A673 (cell line): ENCODE measurements around the gene NFIC. TPM values are rescaled to one million over a fixed set of nuclear protein-coding genes. Genes with fewer than 3 reads are reported as not detected.

Experiments
- BruUV-seq: library from RNA; stranded (reverse); fragments of 400-500 nt; replicated peaks from 2 replicates; lab custom pipeline; 2021; lab: Mats Ljungman, UMichigan
- CTCF ChIA-PET: fragments of 300-600 bp; sonication (Branson Sonifier 250); formaldehyde crosslinking; loops from one replicate; lab custom pipeline; 2022; ENCODE audit warnings: antibody characterized with exemption; lab: Charles Lee
- POLR2A ChIA-PET: fragments of 300-600 bp; sonication (Branson Sonifier 250); formaldehyde crosslinking; loops from one replicate; lab custom pipeline; 2022; ENCODE audit warnings: antibody characterized with exemption; ENCODE audit not compliant: low non-redundant PET; lab: Charles Lee
- DNase-seq: peaks from one replicate; pipeline ENCODE4 v3.0.0-alpha.2; 2015; ENCODE audit warnings: low spot score
- H3K27ac ChIP-seq: fragments of 200-600 bp; sonication (generic); 2 replicates; pipeline ENCODE4 v1.5.1; 2016; ENCODE audit warnings: mixed run types, low read depth, mild to moderate bottlenecking, mixed read lengths, antibody characterized with exemption, low read length; ENCODE audit not compliant: poor library complexity, severe bottlenecking
- H3K27me3 ChIP-seq: fragments of 200-600 bp; sonication (generic); replicated peaks from 2 replicates; pipeline ENCODE4 v1.6.1; 2017; ENCODE audit warnings: mixed run types, low read depth, mild to moderate bottlenecking, mixed read lengths, antibody characterized with exemption, low read length; ENCODE audit not compliant: insufficient read depth, poor library complexity
- H3K36me3 ChIP-seq: fragments of 200-600 bp; sonication (generic); 2 replicates; pipeline ENCODE4 v1.6.1; 2016; ENCODE audit warnings: mixed run types, mild to moderate bottlenecking, mixed read lengths, antibody characterized with exemption, low read length; ENCODE audit not compliant: insufficient read depth, poor library complexity, severe bottlenecking
- H3K4me1 ChIP-seq: fragments of 200-600 bp; sonication (generic); 2 replicates; pipeline ENCODE4 v1.6.1; 2017; ENCODE audit warnings: mixed run types, mild to moderate bottlenecking, mixed read lengths, antibody characterized with exemption, low read length; ENCODE audit not compliant: insufficient read depth, poor library complexity, severe bottlenecking
- H3K4me3 ChIP-seq: fragments of 200-600 bp; sonication (generic); 2 replicates; pipeline ENCODE4 v1.5.1; 2016; ENCODE audit warnings: low read depth, mixed run types, mild to moderate bottlenecking, mixed read lengths, low read length; ENCODE audit not compliant: poor library complexity, severe bottlenecking
- H3K9me3 ChIP-seq: fragments of 200-600 bp; sonication (generic); 2 replicates; pipeline ENCODE4 v1.6.1; 2016; ENCODE audit warnings: mixed run types, low read depth, mild to moderate bottlenecking, mixed read lengths, antibody characterized with exemption, low read length; ENCODE audit not compliant: poor library complexity, severe bottlenecking
- CTCF ChIP-seq: fragments of 300-800, 200-600 bp; sonication (generic); conservative IDR thresholded peaks from 2 replicates; pipeline ENCODE4 v1.5.1; 2017; ENCODE audit warnings: low read depth, mild to moderate bottlenecking, antibody characterized with exemption, low read length, moderate library complexity, mixed read lengths
- EZH2 ChIP-seq: fragments of 200-600 bp; sonication (generic); IDR thresholded peaks from 2 replicates; pipeline ENCODE4 v1.6.1; 2017; ENCODE audit warnings: borderline replicate concordance, low read depth, mild to moderate bottlenecking, mixed read lengths, antibody characterized with exemption, low read length; ENCODE audit not compliant: poor library complexity, severe bottlenecking
- intact Hi-C: fragments of 100-400 bp; cut with micrococcal nuclease; formaldehyde crosslinking; loops from one replicate; pipeline ENCODE4 v1.10.0; 2022; ENCODE audit not compliant: unreplicated experiment
- total RNA-seq: library from RNA; stranded (reverse); gene quantifications from 2 replicates; pipeline ENCODE4 v1.2.3, GENCODE V29; 2021

NFIC gene
- total RNA-seq, 1 experiment from 2014 or later, result 112 TPM

GRCh38 chr19:3497757-3498520 lies 131.6 kb downstream of the NFIC start:
- Histone ChIP-seq H3K9me3 (no peaks in the 10 kb centered on the region), H3K27me3 (no peaks in the 10 kb centered on the region), H3K4me1 (no peaks in the 10 kb centered on the region), H3K27ac (no peak overlapping the region), H3K36me3 (peaks cover 19% of the 10 kb centered on the region), H3K4me3 (no peak overlapping the region)
- BruUV-seq, result no TSS peak
- ChIA-PET POLR2A (no interaction called here), CTCF (no interaction called here)
- intact Hi-C loops, result no loop called here
- TF ChIP-seq CTCF (no peak), EZH2 (no peak)
- DNase-seq, result no peak

- H3K9me3 ChIP-seq, result no peaks in the 10 kb centered on the region
- H3K4me1 ChIP-seq, result peaks cover 3% of the 10 kb centered on the region
- CTCF ChIA-PET, result interaction anchor here (0.6 to 1.1 kb wide), 2 partner anchors 15 to 451 kb away, joined by 11 read pairs; no protein-coding TSS in a partner anchor
- H3K27ac ChIP-seq, result peak overlapping the region; percentile 100
- no peak for DNase-seq
- intact Hi-C loops, result no loop called here
- TF ChIP-seq CTCF (no peak), EZH2 (no peak)
- BruUV-seq, result no TSS peak
- H3K36me3 ChIP-seq, result peaks cover 18% of the 10 kb centered on the region
- no peaks in the 10 kb centered on the region for H3K27me3 ChIP-seq
- POLR2A ChIA-PET, result interaction anchor here (0.6 kb wide), 1 partner anchor 488 kb away, joined by 37 read pairs; no protein-coding TSS in a partner anchor
- H3K4me3 ChIP-seq, result peak overlapping the region; percentile 81
These were observed 133.5 kb downstream of the NFIC start for GRCh38 chr19:3499738-3500428.

GRCh38 chr19:3500429-3501101 lies 134.2 kb downstream of the NFIC start, which contains the start of gene DOHH:
DOHH (minus strand) TSS chr19:3500674; CDS start chr19:3496814, 3,860 bp downstream.
- peaks cover 10% of the 10 kb centered on the region for H3K4me1 ChIP-seq
- BruUV-seq, result no TSS peak
- CTCF ChIA-PET, result interaction anchor here (1.0 kb wide), 1 partner anchor 15 kb away, joined by 4 read pairs; no protein-coding TSS in a partner anchor
- H3K36me3 ChIP-seq, result peaks cover 12% of the 10 kb centered on the region
- no peaks in the 10 kb centered on the region for H3K9me3 ChIP-seq
- intact Hi-C loops, result no loop called here
- no peaks in the 10 kb centered on the region for H3K27me3 ChIP-seq
- POLR2A ChIA-PET, result interaction anchor here (0.6 kb wide), 1 partner anchor 72 kb away, joined by 3 read pairs; no protein-coding TSS in a partner anchor
- H3K27ac ChIP-seq, result peak within 1 kb of the TSS; percentile 100
- H3K4me3 ChIP-seq, result peak within 1 kb of the TSS; percentile 81
- DNase-seq, result peak; percentile 98
- no peak for TF ChIP-seq CTCF
- no peak for TF ChIP-seq EZH2
